GM12801 (cell line): ENCODE results near the gene RPP25L.

ENCODE experiments used
- TF ChIP-seq, protein P1 (sequence below): IDR thresholded peaks from one replicate; pipeline ENCODE4 v1.5.1; 2011; ENCODE audit warnings: control low read depth; ENCODE audit not compliant: insufficient read length; ENCODE audit errors: extremely low read depth

The RPP25L gene

DNA sequence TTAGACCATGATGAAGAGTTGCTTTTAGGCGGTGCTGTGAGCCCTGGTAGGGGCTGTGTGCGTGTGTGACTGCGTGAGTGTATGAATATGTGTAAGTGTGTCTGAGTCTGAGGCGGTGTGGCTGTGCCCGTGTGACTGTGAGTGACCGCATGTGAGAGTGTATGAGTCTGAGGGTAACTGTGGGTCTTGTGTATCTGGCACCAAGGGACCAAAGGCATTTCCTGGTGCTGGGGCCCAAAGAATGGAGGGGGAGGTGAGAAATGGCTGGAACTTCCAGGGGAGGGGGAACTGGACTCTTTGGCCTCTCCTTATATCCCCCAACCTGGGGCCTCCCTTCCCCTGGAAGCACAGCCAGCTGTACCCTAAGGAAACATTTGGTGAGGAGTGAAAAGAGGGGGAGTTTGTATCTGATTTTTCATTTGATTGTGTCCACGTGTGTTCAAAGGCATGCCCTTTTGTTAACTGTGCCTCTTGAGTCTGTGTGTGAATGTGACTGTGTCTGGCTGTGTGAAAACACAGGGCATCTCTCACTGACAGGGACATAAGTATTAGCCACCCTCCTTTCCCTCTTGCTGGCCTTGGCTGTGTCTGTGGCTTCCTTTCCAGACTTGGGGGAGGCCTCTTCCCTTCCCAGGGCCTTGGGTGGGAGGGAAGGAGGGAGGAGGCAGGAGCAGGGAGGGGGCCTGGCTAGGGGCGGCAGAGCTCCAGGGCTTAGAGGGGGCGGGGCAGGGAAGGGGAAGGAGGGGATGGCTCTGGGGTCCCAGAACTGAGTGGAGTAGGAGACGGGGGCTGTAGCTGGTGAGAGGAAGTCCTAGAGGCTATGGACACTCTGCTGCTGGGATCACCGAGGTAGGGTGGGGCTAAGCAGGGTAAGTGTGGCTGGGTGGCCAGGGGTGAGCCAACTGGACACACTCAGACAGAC lies 41.5 kb upstream of the RPP25L start:
- TF ChIP-seq, protein P1, sequence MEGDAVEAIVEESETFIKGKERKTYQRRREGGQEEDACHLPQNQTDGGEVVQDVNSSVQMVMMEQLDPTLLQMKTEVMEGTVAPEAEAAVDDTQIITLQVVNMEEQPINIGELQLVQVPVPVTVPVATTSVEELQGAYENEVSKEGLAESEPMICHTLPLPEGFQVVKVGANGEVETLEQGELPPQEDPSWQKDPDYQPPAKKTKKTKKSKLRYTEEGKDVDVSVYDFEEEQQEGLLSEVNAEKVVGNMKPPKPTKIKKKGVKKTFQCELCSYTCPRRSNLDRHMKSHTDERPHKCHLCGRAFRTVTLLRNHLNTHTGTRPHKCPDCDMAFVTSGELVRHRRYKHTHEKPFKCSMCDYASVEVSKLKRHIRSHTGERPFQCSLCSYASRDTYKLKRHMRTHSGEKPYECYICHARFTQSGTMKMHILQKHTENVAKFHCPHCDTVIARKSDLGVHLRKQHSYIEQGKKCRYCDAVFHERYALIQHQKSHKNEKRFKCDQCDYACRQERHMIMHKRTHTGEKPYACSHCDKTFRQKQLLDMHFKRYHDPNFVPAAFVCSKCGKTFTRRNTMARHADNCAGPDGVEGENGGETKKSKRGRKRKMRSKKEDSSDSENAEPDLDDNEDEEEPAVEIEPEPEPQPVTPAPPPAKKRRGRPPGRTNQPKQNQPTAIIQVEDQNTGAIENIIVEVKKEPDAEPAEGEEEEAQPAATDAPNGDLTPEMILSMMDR, result no peak

DNA sequence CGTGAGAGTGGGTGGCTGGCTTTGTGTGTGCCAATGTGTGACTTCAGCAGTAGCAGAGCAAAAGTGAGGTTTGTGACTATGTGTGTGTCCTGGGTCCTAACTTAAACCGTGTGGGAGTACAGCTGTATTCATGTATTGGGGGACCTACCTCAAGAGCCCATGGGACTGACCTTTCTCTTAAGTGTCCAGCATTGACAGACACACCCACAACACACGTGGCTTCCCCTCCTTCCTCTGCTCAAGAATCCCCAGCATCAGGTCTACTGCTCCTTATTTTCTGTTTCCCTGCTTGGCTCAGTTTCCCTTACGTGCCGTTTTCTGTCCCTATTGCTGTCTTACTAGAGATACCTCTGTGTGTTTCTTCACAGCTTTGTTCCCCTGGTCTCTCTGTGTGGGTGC lies 40.7 kb upstream of the RPP25L start:
- TF ChIP-seq, protein P1, result no peak

DNA sequence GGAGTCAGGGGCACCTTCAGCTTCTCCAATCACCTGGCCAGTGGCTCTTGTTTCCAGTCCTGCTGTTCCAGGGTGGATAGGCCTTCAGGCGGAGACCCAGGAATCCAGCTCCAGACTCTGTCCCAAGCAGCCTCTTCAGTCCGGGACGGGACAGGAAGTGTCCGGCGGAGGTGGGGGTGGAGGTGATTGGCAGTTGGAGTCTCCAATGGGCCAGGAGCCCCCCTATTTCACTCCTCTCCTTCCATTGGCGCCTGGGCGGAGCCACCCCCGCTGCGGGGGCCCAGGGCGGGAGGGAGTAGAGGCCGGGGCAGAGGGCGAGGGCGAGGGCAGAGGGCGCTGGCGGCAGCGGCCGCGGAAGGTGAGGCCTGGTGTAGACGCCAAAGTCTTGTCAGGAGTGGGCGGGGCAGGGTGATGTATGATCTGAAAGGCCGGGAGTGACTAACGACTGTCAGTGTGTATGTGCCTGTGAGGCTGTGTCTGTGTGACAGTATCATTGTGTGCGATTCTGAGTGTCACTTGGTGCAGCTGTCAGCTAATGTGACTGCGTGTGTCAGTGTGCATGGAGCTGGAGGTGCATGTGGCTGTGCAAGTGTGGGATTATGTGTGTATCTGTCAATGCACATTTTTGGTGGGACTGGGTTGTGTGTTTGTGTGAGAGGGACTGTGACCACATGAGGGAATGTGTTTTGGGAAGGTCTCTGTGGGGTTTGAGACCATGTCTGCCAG lies 40.1 kb upstream of the RPP25L start, which contains the start of gene IL11RA:
Gene IL11RA (plus strand): TSS at position 310 of the 726 bp plus-strand sequence. CDS start 3,033 bp downstream, outside the sequence.
- TF ChIP-seq, protein P1, result no peak

DNA sequence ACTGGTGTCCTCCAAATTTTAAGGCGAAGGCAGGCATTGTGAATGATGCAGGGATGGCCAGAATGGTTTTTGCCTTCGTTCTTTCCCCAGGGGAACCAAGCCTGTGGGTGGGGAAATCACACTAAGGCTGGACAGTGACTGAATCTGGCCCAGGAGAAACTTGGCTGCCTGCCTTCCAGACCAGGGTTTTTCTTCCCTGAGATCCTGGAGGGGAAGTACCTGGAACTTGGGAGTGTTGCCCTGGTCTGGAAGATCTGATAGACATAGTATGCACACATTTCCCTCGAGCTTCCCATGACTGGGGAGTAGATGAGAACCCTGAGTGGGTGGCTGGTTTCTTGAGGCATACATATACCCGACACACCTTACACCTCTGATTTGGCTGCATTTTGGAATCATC lies 39.4 kb upstream of the RPP25L start:
- TF ChIP-seq, protein P1, result no peak

DNA sequence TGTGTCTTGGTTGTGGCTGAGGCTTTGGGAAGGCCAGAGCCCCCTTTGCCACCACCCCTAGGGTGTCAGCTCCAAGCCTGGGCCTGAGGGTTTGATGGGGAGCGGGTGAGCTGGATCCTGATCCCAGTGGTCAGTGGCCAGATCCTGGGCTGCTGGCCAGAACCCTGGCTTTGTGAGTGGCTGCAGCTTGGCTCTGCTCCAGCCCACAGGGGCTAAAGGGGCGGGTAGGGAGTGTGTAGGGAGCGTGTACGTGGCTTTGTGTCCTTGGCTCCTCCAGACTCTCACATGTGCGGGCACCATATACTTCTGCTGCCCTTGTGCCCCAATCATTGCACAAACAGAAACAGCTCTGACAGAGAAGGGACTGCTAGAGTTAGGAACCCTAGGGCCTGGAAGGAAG lies 38.9 kb upstream of the RPP25L start:
- TF ChIP-seq, protein P1, result no peak

DNA sequence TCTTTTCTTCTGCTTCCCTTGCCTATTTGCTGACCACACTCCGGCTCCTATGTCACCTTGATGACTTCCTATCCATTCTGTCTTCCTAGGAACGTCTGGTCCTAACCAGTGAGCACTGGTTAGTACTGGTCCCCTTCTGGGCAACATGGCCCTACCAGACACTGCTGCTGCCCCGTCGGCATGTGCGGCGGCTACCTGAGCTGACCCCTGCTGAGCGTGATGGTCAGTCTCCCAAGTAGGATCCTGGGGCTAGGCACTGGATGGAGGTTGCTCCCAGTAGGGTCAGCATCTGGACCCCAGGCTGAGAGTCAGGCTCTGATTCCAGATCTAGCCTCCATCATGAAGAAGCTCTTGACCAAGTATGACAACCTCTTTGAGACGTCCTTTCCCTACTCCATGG lies 36.8 kb upstream of the RPP25L start:
- TF ChIP-seq, protein P1, result no peak

DNA sequence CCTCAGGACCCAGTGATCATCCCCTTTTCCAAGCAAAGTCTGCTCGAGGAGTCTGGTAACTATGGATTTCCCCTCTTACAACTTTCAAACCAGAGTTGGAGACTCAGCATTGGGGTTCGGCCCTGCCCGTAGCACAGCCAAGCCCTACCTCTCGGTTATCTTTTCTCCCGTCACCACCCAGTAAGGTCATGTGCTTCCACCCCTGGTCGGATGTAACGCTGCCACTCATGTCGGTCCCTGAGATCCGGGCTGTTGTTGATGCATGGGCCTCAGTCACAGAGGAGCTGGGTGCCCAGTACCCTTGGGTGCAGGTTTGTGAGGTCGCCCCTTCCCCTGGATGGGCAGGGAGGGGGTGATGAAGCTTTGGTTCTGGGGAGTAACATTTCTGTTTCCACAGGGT lies 35.8 kb upstream of the RPP25L start:
- TF ChIP-seq, protein P1, result no peak
